Naive thymus-derived CD4-positive, alpha-beta T cell (primary cell): ENCODE results near the gene GARS1. TPM values are rescaled to one million over a fixed set of nuclear protein-coding genes. Genes with fewer than 3 reads are reported as not detected.

ENCODE experiments used
- ATAC-seq: fragments of 150-1000 bp; cut with Tn5 transposase; 2 replicates; pipeline ENCODE4 v1.10.0; 2021; ENCODE audit warnings: mild to moderate bottlenecking, moderate library complexity
- CTCF ChIA-PET: fragments of 350-600 bp; sonication (Branson Sonifier 250); formaldehyde crosslinking; loops from one replicate; lab custom pipeline; 2021; ENCODE audit warnings: antibody characterized with exemption; lab: Charles Lee
- POLR2A ChIA-PET: fragments of 350-600 bp; sonication (Branson Sonifier 250); formaldehyde crosslinking; loops from one replicate; lab custom pipeline; 2021; ENCODE audit warnings: antibody characterized with exemption, inconsistent platforms; lab: Charles Lee
- DNase-seq, 9 donors: peaks; one replicate each; pipeline versions ENCODE4 v3.0.0 to v3.0.0-alpha.2; 2020 to 2022; ENCODE audit warnings: mixed read lengths in 1 of 9
- H3K27ac ChIP-seq: one replicate; pipeline ENCODE4 v1.7.0; 2013; ENCODE audit warnings: mild to moderate bottlenecking, low read depth, low read length, moderate library complexity
- H3K27me3 ChIP-seq, 2 donors: one replicate each; pipeline ENCODE4 v1.7.0; 2013; ENCODE audit warnings: low read length in 2 of 2, mild to moderate bottlenecking in 2 of 2, moderate library complexity in 2 of 2; ENCODE audit not compliant: control insufficient read depth in 2 of 2, insufficient read depth in 2 of 2
- H3K36me3 ChIP-seq, 3 experiments: 1 replicate in 2 of 3; 2 replicates in 1 of 3; pipeline ENCODE4 v1.7.0; 2013; ENCODE audit warnings: low read length in 3 of 3, mild to moderate bottlenecking in 3 of 3, moderate library complexity in 1 of 3; ENCODE audit not compliant: insufficient read depth in 3 of 3, control insufficient read depth in 2 of 3
- H3K4me1 ChIP-seq, 2 donors: one replicate each; pipeline ENCODE4 v1.7.0; 2013; ENCODE audit warnings: low read length in 2 of 2, mild to moderate bottlenecking in 2 of 2, moderate library complexity in 1 of 2; ENCODE audit not compliant: control insufficient read depth in 2 of 2, insufficient read depth in 2 of 2
- H3K4me3 ChIP-seq: 2 replicates; pipeline ENCODE4 v1.7.0; 2013; ENCODE audit warnings: mild to moderate bottlenecking, low read length
- H3K9me3 ChIP-seq, 3 experiments: 1 replicate in 2 of 3; 2 replicates in 1 of 3; pipeline ENCODE4 v1.7.0; 2013; ENCODE audit warnings: low read length in 3 of 3; ENCODE audit not compliant: control insufficient read depth in 2 of 3
- H3K27ac Mint-ChIP-seq, 9 donors: one replicate each; pipeline ENCODE4 v1.8.0; 2020 to 2022; ENCODE audit warnings: mixed read lengths in 9 of 9, mild to moderate bottlenecking in 8 of 9, moderate library complexity in 5 of 9, inconsistent platforms in 2 of 9
- H3K27me3 Mint-ChIP-seq, 5 donors: one replicate each; pipeline ENCODE4 v1.8.0; 2021 to 2022; ENCODE audit warnings: mixed read lengths in 5 of 5, mild to moderate bottlenecking in 1 of 5
- H3K36me3 Mint-ChIP-seq, 5 donors: one replicate each; pipeline ENCODE4 v1.8.0; 2020 to 2022; ENCODE audit warnings: mixed read lengths in 5 of 5, mild to moderate bottlenecking in 3 of 5, inconsistent platforms in 1 of 5
- H3K4me1 Mint-ChIP-seq, 7 donors: one replicate each; pipeline ENCODE4 v1.8.0; 2020 to 2022; ENCODE audit warnings: mixed read lengths in 7 of 7, mild to moderate bottlenecking in 3 of 7, inconsistent platforms in 1 of 7
- H3K4me3 Mint-ChIP-seq, 10 donors: one replicate each; pipeline ENCODE4 v1.8.0; 2020 to 2022; ENCODE audit warnings: mild to moderate bottlenecking in 10 of 10, mixed read lengths in 10 of 10, moderate library complexity in 6 of 10, inconsistent platforms in 2 of 10
- H3K9me3 Mint-ChIP-seq, 11 donors: one replicate each; pipeline ENCODE4 v1.8.0; 2020 to 2022; ENCODE audit warnings: mixed read lengths in 11 of 11, mild to moderate bottlenecking in 4 of 11, inconsistent platforms in 1 of 11, moderate library complexity in 1 of 11
- intact Hi-C, 2 donors: fragments of 100-400 bp; cut with micrococcal nuclease; formaldehyde crosslinking; loops; one replicate each; pipeline ENCODE4 v1.15.1; 2023
- polyA plus RNA-seq, 2 donors: library from polyadenylated mRNA; unstranded; fragments of 300-500 nt; fragmentation: Illumina TruSeq; gene quantifications; one replicate each; pipeline ENCODE4 v1.2.3, GENCODE V29; 2021
- total RNA-seq, 6 experiments: library from RNA in 5 of 6; stranded (reverse) in 5 of 6; gene quantifications; 1 replicate in 5 of 6; 2 replicates in 1 of 6; pipeline ENCODE4 v1.2.3 and lab custom pipeline; 2021 to 2026

Gene GARS1
- total and polyA plus RNA-seq, 7 experiments from 2014 or later = 73.8 to 143 (median 75.9) TPM

DNA sequence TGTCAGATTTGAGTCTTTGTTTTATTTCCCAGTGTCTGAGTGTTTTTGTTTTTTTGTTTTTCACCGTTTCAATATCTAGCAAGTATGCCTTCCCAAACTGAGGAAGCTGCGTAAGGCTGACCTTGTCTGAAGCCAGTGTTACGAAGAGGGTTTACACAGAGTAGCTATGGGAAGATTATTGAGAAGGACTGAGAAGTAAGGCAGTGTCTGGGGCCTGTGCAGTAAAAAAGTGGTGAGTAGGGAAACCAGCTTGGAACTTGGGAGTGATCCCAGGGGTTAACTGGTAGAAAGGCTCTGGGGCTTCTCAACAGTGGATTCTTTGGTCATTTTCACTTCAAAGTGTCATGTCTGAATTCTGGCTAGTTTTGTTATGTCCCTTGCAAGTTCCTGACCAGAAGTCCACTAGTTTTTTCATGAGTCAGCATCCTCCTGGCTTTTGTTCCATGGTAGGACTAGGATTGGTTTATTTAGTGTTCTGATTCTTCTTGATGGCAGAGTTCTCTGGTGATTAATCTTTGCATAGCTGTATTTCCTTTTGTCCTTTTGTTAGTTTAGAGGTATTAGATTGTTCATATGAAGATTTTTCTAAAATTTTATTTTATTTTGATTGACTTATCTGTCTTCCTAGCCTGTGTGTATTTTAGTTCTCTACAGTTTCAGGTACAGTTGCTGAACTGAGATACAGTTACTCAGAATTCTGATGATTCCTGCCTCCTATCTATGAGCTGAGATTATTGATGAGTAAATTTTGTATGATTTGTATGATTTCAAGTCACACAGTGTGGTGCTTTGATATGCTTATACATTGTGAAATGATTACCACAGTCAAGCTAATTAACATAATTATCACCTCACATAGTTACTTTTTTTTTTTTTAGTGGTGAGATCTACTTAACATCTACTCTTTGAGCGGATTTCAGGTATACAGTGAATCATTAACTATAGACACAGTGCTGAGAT lies 19.0 kb downstream of the GARS1 start:
- H3K27me3 Mint-ChIP-seq = no peaks in the 10 kb centered on the region
- H3K4me1 ChIP-seq = no peaks in the 10 kb centered on the region
- H3K4me3 ChIP-seq = no peak overlapping the region
- H3K4me1 Mint-ChIP-seq = peaks cover 0 to 42% (median 6%) of the 10 kb centered on the region in 7 donors
- ATAC-seq = no peak
- H3K4me3 Mint-ChIP-seq = no peak overlapping the region
- ChIA-PET POLR2A (interaction anchor here (1.0 kb wide), 1 partner anchor 19 kb away, joined by 4 read pairs; the partner anchor contains the start of gene GARS1), CTCF (interaction anchor here (1.2 kb wide), 1 partner anchor 126 kb away, joined by 3 read pairs; no protein-coding TSS in a partner anchor)
- peaks cover 23 to 67% (median 48%) of the 10 kb centered on the region in 5 donors for H3K36me3 Mint-ChIP-seq
- no peaks in the 10 kb centered on the region for H3K27me3 ChIP-seq
- no peaks in the 10 kb centered on the region for H3K9me3 Mint-ChIP-seq
- intact Hi-C loops = no loop called here
- peak overlapping the region in 6 of 9 donors; percentile 10 to 54 (median 31) for H3K27ac Mint-ChIP-seq
- H3K36me3 ChIP-seq = peaks cover 22 to 76% (median 30%) of the 10 kb centered on the region in 3 experiments
- H3K27ac ChIP-seq = no peak overlapping the region
- no peak for DNase-seq
- H3K9me3 ChIP-seq = no peaks in the 10 kb centered on the region

- H3K27me3 Mint-ChIP-seq = no peaks in the 10 kb centered on the region
- no peak for DNase-seq
- Histone ChIP-seq H3K27me3 (no peaks in the 10 kb centered on the region), H3K36me3 (peaks cover 23 to 78% (median 23%) of the 10 kb centered on the region in 3 experiments), H3K4me3 (no peak overlapping the region), H3K9me3 (no peaks in the 10 kb centered on the region), H3K4me1 (no peaks in the 10 kb centered on the region), H3K27ac (no peak overlapping the region)
- intact Hi-C loops = loop anchor here (2.0 kb wide), 2 partner anchors 14 to 16 kb away; no protein-coding TSS in a partner anchor
- H3K27ac Mint-ChIP-seq = no peak overlapping the region
- CTCF ChIA-PET = interaction anchor here (0.6 kb wide), 1 partner anchor 51 kb away, joined by 3 read pairs; no protein-coding TSS in a partner anchor
- H3K9me3 Mint-ChIP-seq = no peaks in the 10 kb centered on the region
- peaks cover 23 to 55% (median 41%) of the 10 kb centered on the region in 5 donors for H3K36me3 Mint-ChIP-seq
- H3K4me1 Mint-ChIP-seq = peaks cover 0 to 29% (median 6%) of the 10 kb centered on the region in 7 donors
- ATAC-seq = no peak
- no peak overlapping the region for H3K4me3 Mint-ChIP-seq
- POLR2A ChIA-PET = no interaction called here
Measured at GRCh38 chr7:30616318-30616717, 21.6 kb downstream of the GARS1 start.

DNA sequence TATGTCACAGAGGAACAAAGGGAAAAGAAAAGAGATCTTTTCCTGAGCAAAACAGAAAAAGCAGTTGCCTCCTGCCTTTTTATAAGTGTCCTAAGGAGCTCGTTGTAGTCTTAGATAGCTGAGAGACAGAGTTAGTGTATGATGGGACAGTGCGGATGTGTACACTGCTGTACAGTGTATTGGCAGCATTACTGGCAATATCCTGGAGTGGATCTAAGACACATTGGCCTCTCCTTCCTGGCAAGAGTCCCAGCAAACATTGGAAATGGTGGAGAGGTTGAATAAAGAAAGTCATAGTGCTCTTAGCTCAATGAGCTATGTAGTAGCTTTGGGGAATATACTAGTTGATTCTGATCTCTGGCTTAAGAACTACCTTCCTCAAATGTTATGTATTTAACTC lies 22.7 kb downstream of the GARS1 start:
- H3K9me3 ChIP-seq = no peaks in the 10 kb centered on the region
- ChIA-PET CTCF (no interaction called here), POLR2A (interaction anchor here (1.5 kb wide), 1 partner anchor 15 kb away, joined by 3 read pairs; no protein-coding TSS in a partner anchor)
- Mint-ChIP-seq H3K36me3 (peaks cover 25 to 59% (median 46%) of the 10 kb centered on the region in 5 donors), H3K4me3 (no peak overlapping the region), H3K9me3 (no peaks in the 10 kb centered on the region), H3K27ac (no peak overlapping the region), H3K4me1 (peaks cover 0 to 31% (median 6%) of the 10 kb centered on the region in 7 donors), H3K27me3 (no peaks in the 10 kb centered on the region)
- H3K4me3 ChIP-seq = no peak overlapping the region
- no peak overlapping the region for H3K27ac ChIP-seq
- no peaks in the 10 kb centered on the region for H3K27me3 ChIP-seq
- peaks cover 33 to 80% (median 34%) of the 10 kb centered on the region in 3 experiments for H3K36me3 ChIP-seq
- H3K4me1 ChIP-seq = no peaks in the 10 kb centered on the region
- DNase-seq (no peak), ATAC-seq (no peak)
- intact Hi-C loops = loop anchor here (2.0 kb wide), 2 partner anchors 13 to 15 kb away; no protein-coding TSS in a partner anchor

GRCh38 chr7:30618080-30618676 lies 23.5 kb downstream of the GARS1 start:
- Mint-ChIP-seq H3K36me3 (peaks cover 23 to 52% (median 41%) of the 10 kb centered on the region in 5 donors), H3K9me3 (no peaks in the 10 kb centered on the region), H3K27me3 (no peaks in the 10 kb centered on the region), H3K4me3 (no peak overlapping the region), H3K4me1 (peaks cover 0 to 24% (median 6%) of the 10 kb centered on the region in 7 donors), H3K27ac (no peak overlapping the region)
- intact Hi-C loops = no loop called here
- Histone ChIP-seq H3K4me3 (no peak overlapping the region), H3K27ac (no peak overlapping the region), H3K9me3 (no peaks in the 10 kb centered on the region), H3K36me3 (peaks cover 27 to 81% (median 36%) of the 10 kb centered on the region in 3 experiments), H3K4me1 (no peaks in the 10 kb centered on the region), H3K27me3 (no peaks in the 10 kb centered on the region)
- DNase-seq = no peak
- ATAC-seq = no peak
- CTCF ChIA-PET = no interaction called here
- POLR2A ChIA-PET = interaction anchor here (0.6 to 1.5 kb wide), 3 partner anchors 15 to 32 kb away, joined by 3 read pairs; no protein-coding TSS in a partner anchor

- intact Hi-C loops = no loop called here
- Histone ChIP-seq H3K27me3 (no peaks in the 10 kb centered on the region), H3K4me1 (no peaks in the 10 kb centered on the region), H3K36me3 (peaks cover 22 to 81% (median 36%) of the 10 kb centered on the region in 3 experiments), H3K27ac (no peak overlapping the region), H3K4me3 (no peak overlapping the region), H3K9me3 (no peaks in the 10 kb centered on the region)
- Mint-ChIP-seq H3K36me3 (peaks cover 19 to 51% (median 40%) of the 10 kb centered on the region in 5 donors), H3K4me1 (peaks cover 0 to 17% (median 1%) of the 10 kb centered on the region in 7 donors), H3K4me3 (no peak overlapping the region), H3K27me3 (no peaks in the 10 kb centered on the region), H3K27ac (peak overlapping the region in 1 of 9 donors; percentile 53), H3K9me3 (no peaks in the 10 kb centered on the region)
- DNase-seq = no peak
- no peak for ATAC-seq
- CTCF ChIA-PET = no interaction called here
- POLR2A ChIA-PET = interaction anchor here (0.6 kb wide), 1 partner anchor 33 kb away, joined by 3 read pairs; no protein-coding TSS in a partner anchor
Measured at GRCh38 chr7:30618961-30619360, 24.3 kb downstream of the GARS1 start.

DNA sequence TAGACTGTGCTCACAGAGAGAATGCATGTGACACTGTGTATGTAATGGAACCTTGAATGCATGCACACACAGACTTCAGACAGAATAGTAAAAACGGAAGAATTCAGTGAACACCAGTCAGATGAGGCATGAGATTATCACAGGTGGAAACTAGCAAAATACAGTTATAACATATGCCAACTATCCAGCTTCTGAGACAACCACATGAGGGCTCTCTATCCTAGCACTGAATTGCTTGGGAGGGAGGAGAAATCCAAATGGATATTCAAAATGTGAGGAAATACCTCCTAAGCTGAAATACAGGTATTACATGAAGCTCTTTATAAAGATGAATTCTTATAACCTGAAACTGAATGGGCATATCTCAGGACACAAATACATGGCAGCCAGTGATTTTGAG lies 30.6 kb downstream of the GARS1 start:
- CTCF ChIA-PET = interaction anchor here (1.3 kb wide), 1 partner anchor 115 kb away, joined by 3 read pairs; no protein-coding TSS in a partner anchor
- intact Hi-C loops = loop anchor here in 1 of 2 donors (5.0 kb wide), 1 partner anchor 117 kb away; no protein-coding TSS in a partner anchor
- H3K27ac Mint-ChIP-seq = peak overlapping the region in 4 of 9 donors; percentile 3 to 65 (median 27)
- no peaks in the 10 kb centered on the region for H3K9me3 ChIP-seq
- peaks cover 0 to 30% (median 0%) of the 10 kb centered on the region in 7 donors for H3K4me1 Mint-ChIP-seq
- H3K36me3 ChIP-seq = peaks cover 17 to 77% (median 32%) of the 10 kb centered on the region in 3 experiments
- H3K27me3 ChIP-seq = no peaks in the 10 kb centered on the region
- no peaks in the 10 kb centered on the region for H3K9me3 Mint-ChIP-seq
- H3K4me1 ChIP-seq = peaks cover 0 to 3% of the 10 kb centered on the region in 2 donors
- no peaks in the 10 kb centered on the region for H3K27me3 Mint-ChIP-seq
- DNase-seq (no peak), ATAC-seq (no peak)
- H3K27ac ChIP-seq = no peak overlapping the region
- POLR2A ChIA-PET = no interaction called here
- no peak overlapping the region for H3K4me3 Mint-ChIP-seq
- no peak overlapping the region for H3K4me3 ChIP-seq
- peaks cover 22 to 57% (median 45%) of the 10 kb centered on the region in 5 donors for H3K36me3 Mint-ChIP-seq
